Keratinocyte (primary cell): ENCODE data around the gene TTC32. TPM values are rescaled to one million over a fixed set of nuclear protein-coding genes. Genes with fewer than 3 reads are reported as not detected.

Experiments
- DNase-seq: peaks from one replicate; pipeline ENCODE4 v3.0.0-alpha.2; 2011; ENCODE audit warnings: low read depth, missing footprints, low spot score
- FAIRE-seq: peaks from 2 replicates; lab custom pipeline; 2011; peaks lifted over from hg19 to GRCh38; lab: Jason Lieb, UNC
- H2AFZ ChIP-seq: 2 replicates; pipeline ENCODE4 v1.6.0; 2012; ENCODE audit warnings: low read length, control low read depth, inconsistent platforms; ENCODE audit not compliant: control insufficient read depth
- H3K27ac ChIP-seq: 2 replicates; pipeline ENCODE4 v1.5.1; 2011; ENCODE audit warnings: low read length; ENCODE audit not compliant: control insufficient read depth, insufficient read depth
- H3K27me3 ChIP-seq: 3 replicates; pipeline ENCODE4 v1.6.0; 2011; ENCODE audit warnings: low read length; ENCODE audit not compliant: control insufficient read depth, insufficient read depth; ENCODE audit errors: extremely low read depth
- H3K36me3 ChIP-seq, 2 experiments: 2 replicates in 1 of 2; 3 replicates in 1 of 2; pipeline ENCODE4 v1.5.1; 2011; ENCODE audit warnings: low read length in 2 of 2, mild to moderate bottlenecking in 1 of 2; ENCODE audit not compliant: control insufficient read depth in 2 of 2, insufficient read depth in 2 of 2; ENCODE audit errors: extremely low read depth in 1 of 2
- H3K4me1 ChIP-seq: 3 replicates; pipeline ENCODE4 v1.5.1; 2011; ENCODE audit warnings: low read length; ENCODE audit not compliant: control insufficient read depth, insufficient read depth; ENCODE audit errors: extremely low read depth
- H3K4me2 ChIP-seq: 3 replicates; pipeline ENCODE4 v1.6.0; 2011; ENCODE audit warnings: low read depth, low read length; ENCODE audit not compliant: control insufficient read depth, insufficient read depth; ENCODE audit errors: extremely low read depth
- H3K4me3 ChIP-seq, 3 experiments: fragments of 200-600 bp in 1 of 3; sonication (generic) in 1 of 3; 2 replicates in 2 of 3; 3 replicates in 1 of 3; pipeline ENCODE4 v1.5.1; 2011 to 2016; ENCODE audit warnings: low read length in 3 of 3, mild to moderate bottlenecking in 3 of 3, control low read depth in 2 of 3, inconsistent platforms in 1 of 3, low read depth in 1 of 3, mixed read lengths in 1 of 3, mixed run types in 1 of 3, moderate library complexity in 1 of 3; ENCODE audit not compliant: control insufficient read depth in 2 of 3, insufficient read depth in 2 of 3; ENCODE audit errors: extremely low read depth in 1 of 3
- H3K79me2 ChIP-seq: 2 replicates; pipeline ENCODE4 v1.6.0; 2012; ENCODE audit warnings: low read length; ENCODE audit not compliant: control insufficient read depth, insufficient read depth
- H3K9ac ChIP-seq: 3 replicates; pipeline ENCODE4 v1.6.0; 2011; ENCODE audit warnings: low read length; ENCODE audit not compliant: control insufficient read depth, insufficient read depth; ENCODE audit errors: extremely low read depth
- H3K9me1 ChIP-seq: 3 replicates; pipeline ENCODE4 v1.6.0; 2011; ENCODE audit warnings: low read length; ENCODE audit not compliant: control insufficient read depth, insufficient read depth; ENCODE audit errors: extremely low read depth
- H3K9me3 ChIP-seq: 2 replicates; pipeline ENCODE4 v1.5.1; 2012; ENCODE audit warnings: low read depth, low read length; ENCODE audit not compliant: control insufficient read depth
- H4K20me1 ChIP-seq: 3 replicates; pipeline ENCODE4 v1.6.0; 2011; ENCODE audit warnings: low read length; ENCODE audit not compliant: control insufficient read depth, insufficient read depth; ENCODE audit errors: extremely low read depth
- CTCF ChIP-seq, 3 experiments: IDR thresholded peaks in 1 of 3; conservative IDR thresholded peaks in 1 of 3; optimal IDR thresholded peaks in 1 of 3; 2 replicates in 2 of 3; 3 replicates in 1 of 3; pipeline versions ENCODE3 to v1.5.1; 2011; ENCODE audit warnings: low read length in 3 of 3, mild to moderate bottlenecking in 3 of 3, moderate library complexity in 2 of 3, control low read depth in 1 of 3, inconsistent platforms in 1 of 3; ENCODE audit not compliant: insufficient read depth in 2 of 3; ENCODE audit errors: extremely low read depth in 1 of 3
- EZH2 ChIP-seq: IDR thresholded peaks from one replicate; pipeline ENCODE4 v1.6.1; 2012; ENCODE audit warnings: inconsistent platforms, mild to moderate bottlenecking, low read length, moderate library complexity
- dilution Hi-C: fragments of 300-500 bp; cut with MboI; formaldehyde crosslinking; loops from one replicate; pipeline ENCODE4 v1.7.0; 2020; ENCODE audit warnings: low sequenced_read_pairs; ENCODE audit not compliant: extremely low pct_ligation_motif_present
- polyA plus RNA-seq, 5 experiments: library from polyadenylated mRNA; depleted of rRNA in 3 of 5; stranded (reverse) in 3 of 5; stranded (forward) in 1 of 5; unstranded in 1 of 5; fragments of >200 nt; gene quantifications; 1 replicate in 1 of 5; 2 replicates in 3 of 5; 3 replicates in 1 of 5; pipeline versions ENCODE4 v1.2.1 to v1.2.3, GENCODE V29; 2011 to 2012; ENCODE audit warnings: missing spikeins in 2 of 5, low read depth in 1 of 5, low replicate concordance in 1 of 5

Gene TTC32
- polyA plus RNA-seq, 1 donor (not counting 4 experiments of a cell fraction or from before 2014, with no cell fraction given): 7.6 TPM

- peak overlapping the region; percentile 66 for H3K27ac ChIP-seq
- H3K27me3 ChIP-seq: no peaks in the 10 kb centered on the region
- no peaks in the 10 kb centered on the region for H3K36me3 ChIP-seq
- no peak overlapping the region for H2AFZ ChIP-seq
- no peaks in the 10 kb centered on the region for H3K9me3 ChIP-seq
- no peak overlapping the region for H3K9ac ChIP-seq
- dilution Hi-C loops: no loop called here
- peaks cover 21% of the 10 kb centered on the region for H3K4me1 ChIP-seq
- no peaks in the 10 kb centered on the region for H3K9me1 ChIP-seq
- H3K4me2 ChIP-seq: peak overlapping the region; percentile 33
- TF ChIP-seq EZH2 (no peak), CTCF (optimal IDR thresholded peaks at IDR 0.05 in 1 of 3, IDR thresholded peaks at IDR 0.05 in 1 of 3, conservative IDR thresholded peaks at IDR 0.05 in 1 of 3; ENCODE audit: extremely low read depth in 1 of 3, insufficient read depth in 2 of 3, low read length in 3 of 3) (no peak)
- no peaks in the 10 kb centered on the region for H3K79me2 ChIP-seq
- H4K20me1 ChIP-seq: no peaks in the 10 kb centered on the region
- FAIRE-seq (peak; percentile 95), DNase-seq (peak; percentile 96)
- no peak overlapping the region for H3K4me3 ChIP-seq
Observed at GRCh38 chr2:19911808-19912509, 10.2 kb upstream of the TTC32 start.

GRCh38 chr2:19902216-19902740 lies 495 bp upstream of the TTC32 start:
- Histone ChIP-seq H3K9me1 (no peaks in the 10 kb centered on the region), H3K4me2 (peak overlapping the region; percentile 97), H3K4me3 (peak overlapping the region; percentile 78 to 93 (median 79)), H3K4me1 (peaks cover 23% of the 10 kb centered on the region), H3K79me2 (peaks cover 35% of the 10 kb centered on the region), H3K9me3 (no peaks in the 10 kb centered on the region), H4K20me1 (no peaks in the 10 kb centered on the region), H3K36me3 (no peaks in the 10 kb centered on the region), H3K27me3 (no peaks in the 10 kb centered on the region), H2AFZ (peak overlapping the region; percentile 96), H3K27ac (peak overlapping the region; percentile 99), H3K9ac (peak overlapping the region; percentile 94)
- DNase-seq: no peak
- TF ChIP-seq EZH2: no peak
- TF ChIP-seq CTCF (optimal IDR thresholded peaks at IDR 0.05 in 1 of 3, IDR thresholded peaks at IDR 0.05 in 1 of 3, conservative IDR thresholded peaks at IDR 0.05 in 1 of 3; ENCODE audit: extremely low read depth in 1 of 3, insufficient read depth in 2 of 3, low read length in 3 of 3): no peak
- FAIRE-seq: no peak
- dilution Hi-C loops: no loop called here
